A673 (cell line): ENCODE data around the gene TAB3. TPM values are rescaled to one million over a fixed set of nuclear protein-coding genes. Genes with fewer than 3 reads are reported as not detected.

ENCODE experiments used
- BruUV-seq: library from RNA; stranded (reverse); fragments of 400-500 nt; replicated peaks from 2 replicates; lab custom pipeline; 2021; lab: Mats Ljungman, UMichigan
- CTCF ChIA-PET: fragments of 300-600 bp; sonication (Branson Sonifier 250); formaldehyde crosslinking; loops from one replicate; lab custom pipeline; 2022; ENCODE audit warnings: antibody characterized with exemption; lab: Charles Lee
- POLR2A ChIA-PET: fragments of 300-600 bp; sonication (Branson Sonifier 250); formaldehyde crosslinking; loops from one replicate; lab custom pipeline; 2022; ENCODE audit warnings: antibody characterized with exemption; ENCODE audit not compliant: low non-redundant PET; lab: Charles Lee
- DNase-seq: peaks from one replicate; pipeline ENCODE4 v3.0.0-alpha.2; 2015; ENCODE audit warnings: low spot score
- H3K27ac ChIP-seq: fragments of 200-600 bp; sonication (generic); 2 replicates; pipeline ENCODE4 v1.5.1; 2016; ENCODE audit warnings: mixed run types, low read depth, mild to moderate bottlenecking, mixed read lengths, antibody characterized with exemption, low read length; ENCODE audit not compliant: poor library complexity, severe bottlenecking
- H3K27me3 ChIP-seq: fragments of 200-600 bp; sonication (generic); replicated peaks from 2 replicates; pipeline ENCODE4 v1.6.1; 2017; ENCODE audit warnings: mixed run types, low read depth, mild to moderate bottlenecking, mixed read lengths, antibody characterized with exemption, low read length; ENCODE audit not compliant: insufficient read depth, poor library complexity
- H3K36me3 ChIP-seq: fragments of 200-600 bp; sonication (generic); 2 replicates; pipeline ENCODE4 v1.6.1; 2016; ENCODE audit warnings: mixed run types, mild to moderate bottlenecking, mixed read lengths, antibody characterized with exemption, low read length; ENCODE audit not compliant: insufficient read depth, poor library complexity, severe bottlenecking
- H3K4me1 ChIP-seq: fragments of 200-600 bp; sonication (generic); 2 replicates; pipeline ENCODE4 v1.6.1; 2017; ENCODE audit warnings: mixed run types, mild to moderate bottlenecking, mixed read lengths, antibody characterized with exemption, low read length; ENCODE audit not compliant: insufficient read depth, poor library complexity, severe bottlenecking
- H3K4me3 ChIP-seq: fragments of 200-600 bp; sonication (generic); 2 replicates; pipeline ENCODE4 v1.5.1; 2016; ENCODE audit warnings: low read depth, mixed run types, mild to moderate bottlenecking, mixed read lengths, low read length; ENCODE audit not compliant: poor library complexity, severe bottlenecking
- H3K9me3 ChIP-seq: fragments of 200-600 bp; sonication (generic); 2 replicates; pipeline ENCODE4 v1.6.1; 2016; ENCODE audit warnings: mixed run types, low read depth, mild to moderate bottlenecking, mixed read lengths, antibody characterized with exemption, low read length; ENCODE audit not compliant: poor library complexity, severe bottlenecking
- EZH2 ChIP-seq: fragments of 200-600 bp; sonication (generic); IDR thresholded peaks from 2 replicates; pipeline ENCODE4 v1.6.1; 2017; ENCODE audit warnings: borderline replicate concordance, low read depth, mild to moderate bottlenecking, mixed read lengths, antibody characterized with exemption, low read length; ENCODE audit not compliant: poor library complexity, severe bottlenecking
- intact Hi-C: fragments of 100-400 bp; cut with micrococcal nuclease; formaldehyde crosslinking; loops from one replicate; pipeline ENCODE4 v1.10.0; 2022; ENCODE audit not compliant: unreplicated experiment
- total RNA-seq: library from RNA; stranded (reverse); gene quantifications from 2 replicates; pipeline ENCODE4 v1.2.3, GENCODE V29; 2021
- TF ChIP-seq, protein P1 (sequence below): fragments of 300-800, 200-600 bp; sonication (generic); conservative IDR thresholded peaks from 2 replicates; pipeline ENCODE4 v1.5.1; 2017; ENCODE audit warnings: low read depth, mild to moderate bottlenecking, antibody characterized with exemption, low read length, moderate library complexity, mixed read lengths

Gene TAB3
- total RNA-seq, 1 experiment from 2014 or later, result 12.0 TPM

DNA sequence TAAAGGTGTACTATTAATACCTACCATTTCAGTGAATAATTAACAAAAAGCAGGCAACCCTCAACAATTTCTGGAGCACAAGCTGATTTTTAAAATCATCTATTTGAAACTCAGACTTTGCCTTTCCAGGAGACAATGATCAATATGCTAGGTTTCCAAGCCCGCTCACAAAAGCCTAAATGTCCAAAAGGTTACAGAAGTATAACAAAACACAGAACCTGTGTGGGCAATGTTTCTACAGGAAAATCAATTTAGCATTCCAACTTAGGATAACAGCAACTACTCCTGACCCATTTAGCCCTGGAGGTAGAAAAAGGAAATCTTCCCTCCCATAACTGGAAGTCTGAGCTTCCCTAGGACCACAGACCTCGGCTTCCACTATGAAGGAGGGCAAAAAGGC, 3.9 kb downstream of the TAB3 start:
- no peak for DNase-seq
- H3K36me3 ChIP-seq, result no peaks in the 10 kb centered on the region
- TF ChIP-seq, protein P1, sequence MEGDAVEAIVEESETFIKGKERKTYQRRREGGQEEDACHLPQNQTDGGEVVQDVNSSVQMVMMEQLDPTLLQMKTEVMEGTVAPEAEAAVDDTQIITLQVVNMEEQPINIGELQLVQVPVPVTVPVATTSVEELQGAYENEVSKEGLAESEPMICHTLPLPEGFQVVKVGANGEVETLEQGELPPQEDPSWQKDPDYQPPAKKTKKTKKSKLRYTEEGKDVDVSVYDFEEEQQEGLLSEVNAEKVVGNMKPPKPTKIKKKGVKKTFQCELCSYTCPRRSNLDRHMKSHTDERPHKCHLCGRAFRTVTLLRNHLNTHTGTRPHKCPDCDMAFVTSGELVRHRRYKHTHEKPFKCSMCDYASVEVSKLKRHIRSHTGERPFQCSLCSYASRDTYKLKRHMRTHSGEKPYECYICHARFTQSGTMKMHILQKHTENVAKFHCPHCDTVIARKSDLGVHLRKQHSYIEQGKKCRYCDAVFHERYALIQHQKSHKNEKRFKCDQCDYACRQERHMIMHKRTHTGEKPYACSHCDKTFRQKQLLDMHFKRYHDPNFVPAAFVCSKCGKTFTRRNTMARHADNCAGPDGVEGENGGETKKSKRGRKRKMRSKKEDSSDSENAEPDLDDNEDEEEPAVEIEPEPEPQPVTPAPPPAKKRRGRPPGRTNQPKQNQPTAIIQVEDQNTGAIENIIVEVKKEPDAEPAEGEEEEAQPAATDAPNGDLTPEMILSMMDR, result no peak
- TF ChIP-seq EZH2, result no peak
- H3K27me3 ChIP-seq, result no peaks in the 10 kb centered on the region
- H3K4me3 ChIP-seq, result no peak overlapping the region
- CTCF ChIA-PET, result no interaction called here
- H3K27ac ChIP-seq, result no peak overlapping the region
- H3K9me3 ChIP-seq, result no peaks in the 10 kb centered on the region
- intact Hi-C loops, result no loop called here
- no peaks in the 10 kb centered on the region for H3K4me1 ChIP-seq
- no TSS peak for BruUV-seq
- POLR2A ChIA-PET, result no interaction called here

DNA sequence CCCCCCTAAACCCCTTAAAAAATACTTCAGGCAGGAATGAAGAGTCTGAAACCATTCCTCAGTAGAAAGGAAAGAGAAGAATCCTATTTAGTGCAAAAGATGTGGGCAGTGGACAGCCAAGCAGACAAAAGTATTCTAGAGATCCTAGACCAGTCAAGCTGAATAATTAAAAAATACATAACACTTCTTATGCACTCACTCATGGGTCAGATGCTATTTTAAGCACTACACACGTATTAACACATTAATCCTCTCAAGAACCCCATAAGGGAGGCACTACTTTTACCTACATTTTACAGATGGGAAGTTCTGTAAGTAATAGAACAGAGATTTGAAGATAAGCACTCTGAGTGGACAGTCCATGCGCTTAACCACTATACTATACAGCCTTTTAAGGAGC, 5.9 kb downstream of the TAB3 start:
- H3K27ac ChIP-seq, result no peak overlapping the region
- no peak for DNase-seq
- no peaks in the 10 kb centered on the region for H3K36me3 ChIP-seq
- ChIA-PET CTCF (no interaction called here), POLR2A (no interaction called here)
- H3K4me3 ChIP-seq, result no peak overlapping the region
- H3K27me3 ChIP-seq, result no peaks in the 10 kb centered on the region
- no TSS peak for BruUV-seq
- no peaks in the 10 kb centered on the region for H3K9me3 ChIP-seq
- TF ChIP-seq EZH2, result no peak
- TF ChIP-seq, protein P1, result no peak
- intact Hi-C loops, result no loop called here
- no peaks in the 10 kb centered on the region for H3K4me1 ChIP-seq

GRCh38 chrX:30881797-30882196, 7.3 kb downstream of the TAB3 start:
- no peak for DNase-seq
- no TSS peak for BruUV-seq
- Histone ChIP-seq H3K36me3 (no peaks in the 10 kb centered on the region), H3K27ac (no peak overlapping the region), H3K4me1 (no peaks in the 10 kb centered on the region), H3K27me3 (no peaks in the 10 kb centered on the region), H3K4me3 (no peak overlapping the region), H3K9me3 (no peaks in the 10 kb centered on the region)
- intact Hi-C loops, result no loop called here
- CTCF ChIA-PET, result no interaction called here
- POLR2A ChIA-PET, result interaction anchor here (0.6 kb wide), 1 partner anchor 28 kb away, joined by 5 read pairs; no protein-coding TSS in a partner anchor
- no peak for TF ChIP-seq EZH2
- TF ChIP-seq, protein P1, result no peak
